ENCODE measurements around the gene POU4F1.

The POU4F1 gene

DNA sequence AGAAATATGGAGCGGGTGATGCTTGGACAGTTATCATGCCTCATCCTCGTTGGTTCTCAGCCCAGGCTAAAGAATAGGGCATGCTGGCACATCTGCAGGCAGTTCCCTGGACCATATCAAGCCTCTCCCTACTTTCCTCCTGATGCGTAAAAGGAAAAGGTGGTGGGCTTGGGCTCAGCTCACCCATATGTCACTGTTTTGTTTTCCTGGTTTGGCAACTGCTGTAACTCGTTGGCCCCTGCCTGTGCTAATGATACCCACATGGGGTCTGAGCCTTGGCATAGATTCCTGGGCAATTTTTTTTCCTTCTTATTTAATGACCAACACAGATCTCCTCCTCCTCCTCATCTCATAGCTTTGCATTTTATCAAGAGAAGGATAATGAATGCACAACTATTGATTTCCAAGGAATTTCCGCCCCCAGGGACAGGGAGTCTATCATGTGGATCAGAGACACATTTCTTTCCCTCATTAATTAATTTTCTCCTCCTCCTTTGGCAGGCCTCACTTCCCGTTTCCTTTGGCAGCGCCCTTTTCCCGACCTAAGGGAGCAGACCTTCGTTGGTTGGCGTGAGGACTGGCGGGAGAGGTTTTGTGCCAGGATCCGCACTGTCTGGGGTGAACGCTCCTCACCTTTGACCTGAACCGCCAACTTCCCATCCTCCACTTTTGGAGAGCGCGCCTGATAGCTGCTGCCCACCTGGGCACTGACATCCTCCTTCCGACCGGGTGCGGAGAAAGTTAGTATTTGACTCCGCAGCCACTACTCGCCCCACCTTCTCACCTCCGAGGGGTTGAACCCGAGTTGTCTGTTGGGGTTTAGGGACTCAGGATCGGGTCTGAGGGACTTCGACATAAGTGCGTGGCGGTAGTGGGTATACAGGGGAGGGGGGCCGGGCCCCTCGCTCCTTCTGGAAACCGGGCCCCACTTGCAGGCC lies 3.4 kb upstream of the POU4F1 start:
- no peak for DNase-seq (ENCODE audit: low spot score)

DNA sequence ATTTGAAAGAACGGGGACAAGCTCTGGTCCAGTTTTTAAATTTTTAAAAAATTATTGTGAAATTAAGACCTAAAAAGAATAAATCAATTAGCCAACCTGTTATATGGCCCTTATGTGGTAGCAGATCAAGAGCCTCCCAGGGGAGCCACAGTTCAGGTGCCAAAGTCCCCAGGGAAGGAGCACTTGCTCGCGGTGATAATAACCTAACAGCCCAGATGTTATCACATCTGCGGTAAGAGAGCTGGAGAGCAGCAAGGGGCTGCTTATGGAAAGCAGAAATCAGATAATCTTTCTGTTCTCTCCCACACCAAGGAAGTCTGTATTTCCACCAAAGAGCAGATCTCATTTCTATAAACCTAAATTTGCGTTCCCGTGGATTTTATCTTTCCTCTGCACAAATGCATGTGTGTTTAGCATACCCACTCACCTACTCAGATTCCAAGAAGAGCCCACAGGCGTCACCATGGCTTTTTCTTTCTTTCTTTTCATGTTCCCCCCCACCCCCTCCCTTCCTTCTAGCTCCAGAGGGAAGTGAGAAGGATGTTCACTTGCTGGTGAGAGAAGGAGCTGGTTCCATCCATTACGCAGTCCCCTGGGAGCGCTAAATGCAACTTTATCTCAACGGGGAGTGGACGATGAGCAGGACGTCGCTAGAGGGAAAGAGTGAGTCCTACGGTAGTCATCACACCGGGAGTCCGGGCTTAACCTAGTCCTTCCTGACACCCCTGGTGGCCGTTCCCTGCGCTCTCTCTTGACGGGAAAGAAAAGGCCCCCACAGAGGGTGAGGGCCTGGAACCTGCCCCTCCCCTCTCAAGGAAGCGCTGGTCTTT lies 1.6 kb upstream of the POU4F1 start:
- DNase-seq (ENCODE audit: low spot score): no peak

DNA sequence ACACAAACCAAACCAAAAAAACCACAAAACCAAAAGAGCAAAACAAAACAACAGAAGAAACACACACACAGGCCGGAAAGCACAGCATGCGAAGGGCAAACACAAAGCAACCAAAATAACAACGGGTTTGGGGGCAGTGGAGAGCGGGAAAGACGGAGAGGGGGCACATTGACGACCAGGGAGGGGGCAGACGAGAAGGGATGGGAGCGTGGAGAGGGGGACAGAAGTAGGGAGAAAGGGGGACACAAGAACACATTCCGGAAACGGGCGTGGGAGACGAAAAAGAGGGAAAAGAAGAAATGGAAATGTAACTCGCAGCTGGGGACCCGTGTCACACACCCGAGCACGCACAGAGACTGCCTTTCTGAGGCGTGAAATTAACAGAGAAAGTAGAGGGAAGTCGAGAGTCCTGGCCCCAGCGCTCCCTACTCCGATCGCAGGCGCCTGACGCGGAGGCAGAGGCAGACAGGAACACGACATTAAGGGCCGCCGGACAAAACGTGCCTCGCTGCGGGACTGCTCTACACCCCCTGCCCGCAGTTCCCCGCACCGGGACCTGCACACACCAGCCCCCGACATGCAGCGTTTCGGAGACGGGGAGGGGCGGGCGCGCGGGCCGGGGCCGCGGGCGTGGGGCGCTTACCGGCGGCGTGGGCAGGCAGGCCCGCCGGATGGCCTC lies 652 bp downstream of the POU4F1 start:
- DNase-seq (ENCODE audit: low spot score): no peak

DNA sequence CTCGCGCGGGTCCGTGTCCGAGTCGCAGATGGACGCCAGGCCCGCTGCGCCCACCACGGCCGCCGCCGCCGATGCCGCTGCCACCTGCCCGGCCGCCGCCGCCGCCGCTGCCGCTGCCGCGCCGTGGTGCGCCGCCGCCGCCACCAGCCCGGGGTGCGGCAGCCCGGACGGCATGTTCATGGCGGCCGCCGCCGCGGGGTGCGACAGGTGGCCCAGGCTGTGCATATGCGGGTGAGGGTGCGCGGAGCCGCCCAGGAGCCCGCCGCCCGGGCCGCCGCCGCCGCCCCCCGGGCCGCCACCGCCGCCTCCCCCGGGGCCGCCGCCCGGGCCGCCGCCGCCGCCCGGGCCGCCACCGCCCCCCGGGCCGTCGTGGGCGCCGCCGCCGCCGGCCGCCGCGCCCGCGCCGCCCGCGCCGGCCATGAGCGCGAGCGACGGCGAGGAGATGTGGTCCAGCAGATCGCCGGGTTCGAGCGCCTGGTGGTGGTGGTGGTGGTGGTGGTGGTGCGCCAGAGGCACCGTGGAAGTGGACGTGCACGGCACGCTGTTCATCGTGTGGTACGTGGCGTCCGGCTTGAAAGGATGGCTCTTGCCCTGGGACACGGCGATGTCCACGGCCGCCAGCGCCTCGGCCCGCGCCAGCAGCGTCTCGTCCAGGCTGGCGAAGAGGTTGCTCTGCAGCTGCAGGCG lies 1.3 kb downstream of the POU4F1 start:
- DNase-seq (ENCODE audit: low spot score): no peak

DNA sequence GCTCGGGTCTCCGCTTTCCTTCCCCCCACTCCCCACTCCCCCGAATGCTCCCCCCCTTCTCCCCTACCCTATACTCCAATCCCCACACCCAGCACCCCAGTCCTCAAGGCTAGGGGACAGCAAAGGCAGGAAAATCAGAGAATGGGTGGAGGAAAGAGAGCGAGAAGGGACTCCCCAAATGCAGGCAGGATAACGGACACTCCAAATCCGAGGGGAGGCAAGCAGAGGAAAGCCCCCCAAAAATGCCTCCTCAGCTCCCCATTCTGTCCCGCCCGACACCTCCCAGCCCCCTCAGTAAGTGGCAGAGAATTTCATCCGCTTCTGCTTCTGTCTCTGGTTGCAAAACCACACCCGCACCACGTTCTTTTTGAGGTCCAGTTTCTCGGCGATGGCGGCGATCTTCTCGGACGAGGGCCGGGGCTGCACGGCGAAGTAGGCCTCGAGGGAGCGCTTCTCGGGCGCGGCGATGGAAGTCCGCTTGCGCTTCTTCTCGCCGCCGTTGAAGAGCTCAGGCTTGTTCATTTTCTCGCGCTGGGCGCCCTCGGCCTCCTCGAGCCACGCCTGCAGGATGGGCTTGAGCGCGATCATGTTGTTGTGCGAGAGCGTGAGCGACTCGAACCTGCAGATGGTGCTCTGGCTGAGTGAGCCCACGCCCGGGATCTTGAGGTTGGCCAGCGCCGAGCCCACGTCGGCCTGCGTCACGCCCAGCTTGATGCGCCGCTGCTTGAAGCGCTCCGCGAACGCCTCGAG lies 2.1 kb downstream of the POU4F1 start:
- no peak for DNase-seq (ENCODE audit: low spot score)

DNA sequence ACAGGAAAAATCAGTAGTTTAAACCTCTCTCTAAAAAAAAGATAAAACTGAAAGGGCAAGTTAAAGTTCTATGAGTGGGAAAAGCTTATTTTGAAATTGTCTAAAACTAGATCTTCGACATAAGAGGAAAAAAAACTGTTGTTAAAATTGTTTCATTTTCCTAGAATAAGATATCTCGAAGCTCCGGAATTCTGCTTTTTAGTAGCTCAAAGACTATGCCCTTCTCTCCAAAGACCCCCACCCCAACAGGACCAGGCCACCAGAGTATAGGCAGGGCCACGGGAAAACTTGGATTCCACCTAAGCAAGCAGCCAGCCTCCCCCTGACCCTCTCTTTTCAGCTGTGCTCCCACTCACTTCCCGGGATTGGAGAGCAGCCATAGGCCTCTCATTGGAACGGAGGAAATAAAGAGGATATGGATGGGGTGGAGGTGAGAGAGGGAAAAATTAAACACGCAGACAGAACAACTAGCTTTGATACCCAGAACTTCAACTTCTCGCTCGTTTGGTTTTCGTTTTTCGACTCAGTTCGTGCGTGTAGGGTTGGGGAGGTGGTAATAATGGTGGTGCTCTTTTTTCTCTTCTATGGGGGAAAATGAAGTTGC lies 3.0 kb downstream of the POU4F1 start:
- DNase-seq (ENCODE audit: low spot score): no peak

DNA sequence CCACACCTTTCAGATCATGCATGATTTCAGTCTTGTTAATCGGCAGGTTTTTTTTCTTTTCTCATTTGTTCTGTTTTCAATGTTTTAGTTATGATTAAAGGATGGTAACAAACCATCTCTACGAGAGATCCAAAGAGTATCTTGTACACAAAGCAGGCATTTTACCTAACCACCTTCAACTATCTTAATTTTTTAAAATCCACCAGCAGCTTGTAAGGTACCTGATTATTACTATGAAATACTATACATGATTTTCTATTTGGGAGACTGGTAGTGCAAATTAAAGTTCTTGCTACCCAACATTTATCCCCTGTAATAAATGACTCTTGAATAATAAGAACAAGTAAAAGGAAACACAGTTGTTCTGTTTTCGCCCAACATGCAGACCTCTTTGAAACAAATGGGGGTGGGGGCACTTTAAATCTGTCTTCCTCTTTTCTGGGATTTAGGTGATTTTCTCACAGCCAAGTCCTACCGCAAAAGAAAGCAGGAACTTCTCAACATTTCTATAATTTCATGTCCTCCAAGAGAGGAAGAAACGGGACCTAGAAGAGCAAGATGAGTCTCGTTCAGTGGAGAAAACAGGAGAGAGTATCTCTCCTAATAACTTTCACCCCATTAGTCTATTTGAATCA lies 3.6 kb downstream of the POU4F1 start:
- no peak for DNase-seq (ENCODE audit: low spot score)

DNA sequence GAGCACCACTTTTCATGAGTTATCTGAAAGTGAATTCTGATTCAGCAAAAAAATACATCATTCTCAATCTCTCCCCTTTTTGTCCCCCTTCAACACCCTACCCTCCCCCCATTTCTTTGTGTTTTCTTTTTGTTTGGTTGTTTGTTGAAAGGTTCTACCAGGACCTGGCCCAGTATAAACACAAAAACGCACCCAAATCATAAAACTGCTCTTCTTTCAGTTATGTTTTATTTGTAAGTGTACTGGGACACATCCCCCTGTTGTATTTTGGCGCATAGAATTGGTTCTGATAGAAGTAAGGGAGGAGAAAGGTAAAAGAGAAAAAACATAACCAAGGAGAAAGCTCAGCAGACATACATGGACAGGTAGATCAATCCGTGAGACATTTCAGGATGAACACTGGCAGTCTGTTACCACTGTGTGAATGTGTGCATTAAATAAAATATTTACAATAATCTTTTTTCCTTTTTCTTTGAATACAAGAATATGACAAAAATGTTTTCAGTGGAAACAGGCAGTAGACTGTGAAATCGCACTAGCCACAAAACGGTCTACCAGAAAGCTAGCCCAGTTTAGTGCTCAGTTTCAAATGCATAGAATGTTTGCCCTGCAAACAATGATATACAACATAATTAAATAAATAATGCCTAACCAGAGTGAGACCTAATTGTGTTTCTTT lies 4.2 kb downstream of the POU4F1 start:
- DNase-seq (ENCODE audit: low spot score): no peak

DNA sequence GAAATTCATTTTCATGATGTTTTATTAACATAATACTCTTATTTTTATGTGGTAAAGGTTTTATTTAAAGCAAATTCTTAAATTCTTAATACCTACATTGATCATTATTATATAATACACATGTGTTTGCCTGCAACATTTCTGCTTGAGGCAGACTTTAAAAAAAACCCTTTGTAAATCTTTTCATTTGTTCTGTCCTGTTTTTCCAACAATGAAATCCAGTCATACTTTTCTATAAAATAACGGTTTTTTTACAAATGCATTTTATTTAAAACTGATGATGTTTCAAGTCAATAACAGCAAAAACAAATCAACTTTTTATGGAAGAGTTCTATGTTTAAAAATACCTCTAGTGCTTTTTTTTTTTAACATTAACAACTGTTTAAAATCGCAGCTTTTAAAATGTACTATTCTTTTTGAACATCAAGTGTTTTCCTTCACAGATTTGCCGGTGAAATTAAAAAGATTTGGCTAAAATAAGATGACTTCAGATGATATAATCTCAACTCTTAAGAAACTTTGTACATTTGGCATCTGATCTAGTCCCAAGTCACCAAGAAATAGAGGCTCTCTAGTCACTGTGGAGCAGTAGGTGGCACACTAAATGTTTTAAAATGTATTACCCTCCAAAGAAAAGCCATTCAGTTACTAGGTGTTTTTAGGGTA lies 5.1 kb downstream of the POU4F1 start:
- no peak for DNase-seq (ENCODE audit: low spot score)

DNA sequence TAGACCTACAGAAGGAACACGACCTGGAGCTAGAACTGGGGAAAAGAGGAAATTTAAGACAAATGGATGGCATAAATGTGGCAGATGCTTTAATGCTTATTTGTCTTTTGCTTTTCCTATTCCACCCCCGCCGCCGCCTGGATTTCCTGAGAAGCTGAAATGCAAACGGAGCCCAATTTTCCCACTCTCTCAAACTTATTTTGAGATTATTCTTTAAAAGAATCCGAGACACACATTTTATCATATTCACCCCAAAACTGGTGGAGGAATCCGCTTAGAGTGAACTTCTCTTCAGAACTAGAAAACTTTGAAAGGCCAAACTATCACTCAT lies 5.8 kb downstream of the POU4F1 start:
- no peak for DNase-seq (ENCODE audit: low spot score)

DNA sequence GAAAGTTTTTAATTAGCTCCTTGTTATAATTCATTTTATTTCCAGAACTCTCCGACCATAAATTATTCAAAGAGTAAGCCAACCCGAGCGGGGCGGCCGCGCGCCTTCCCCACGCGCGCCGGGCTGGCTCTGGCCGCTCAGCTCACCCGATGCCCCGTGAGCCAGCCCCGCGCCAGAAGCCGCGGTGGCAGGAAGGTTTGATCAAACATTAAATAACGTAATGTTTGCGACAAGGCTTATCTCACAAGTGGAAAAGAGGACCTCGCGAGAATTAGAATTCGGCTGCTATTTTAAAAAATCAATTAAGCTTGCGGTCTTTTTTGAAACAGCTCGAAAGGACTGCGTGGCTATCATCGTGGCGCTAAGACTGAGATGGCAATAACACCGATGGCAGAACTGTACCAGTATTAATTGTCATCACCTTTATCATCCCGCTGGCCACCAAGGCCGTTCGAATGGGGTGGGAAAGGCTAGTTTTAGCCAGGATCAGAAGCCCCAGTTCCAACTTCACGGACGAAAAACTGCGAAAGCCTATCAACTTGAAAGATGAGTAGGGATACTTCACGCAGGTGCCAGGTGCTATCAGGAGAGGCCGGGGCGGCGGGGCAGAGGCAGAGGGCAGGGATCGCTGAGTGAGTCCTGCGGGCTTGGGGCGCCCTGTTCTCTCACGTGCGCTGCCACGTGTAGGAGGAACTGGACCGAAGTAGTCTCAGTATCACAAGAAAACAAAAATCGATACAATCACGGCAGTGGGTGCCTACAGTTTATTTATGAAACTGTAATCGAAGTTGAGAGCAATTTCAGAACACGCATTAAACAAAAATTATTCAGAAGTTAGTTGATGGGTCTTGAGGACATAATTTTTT lies 6.4 kb downstream of the POU4F1 start:
- no peak for DNase-seq (ENCODE audit: low spot score)

DNA sequence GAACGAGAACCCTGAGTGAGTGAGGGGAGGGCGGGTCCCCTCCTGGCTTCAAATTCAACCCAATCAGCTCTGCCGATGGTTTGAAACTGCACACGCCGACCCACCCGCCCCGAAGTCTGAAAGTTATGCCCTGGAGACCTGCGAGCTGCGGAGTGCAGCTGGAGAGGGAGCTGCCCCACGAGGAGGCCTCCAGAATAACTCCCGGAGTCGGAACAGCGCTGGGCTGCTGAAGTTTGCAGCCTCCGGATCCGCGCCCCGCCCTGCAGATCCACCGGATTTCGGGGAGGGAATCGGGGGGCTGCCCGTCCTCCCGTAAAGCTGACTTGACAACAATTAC lies 7.0 kb downstream of the POU4F1 start:
- no peak for DNase-seq (ENCODE audit: low spot score)

DNA sequence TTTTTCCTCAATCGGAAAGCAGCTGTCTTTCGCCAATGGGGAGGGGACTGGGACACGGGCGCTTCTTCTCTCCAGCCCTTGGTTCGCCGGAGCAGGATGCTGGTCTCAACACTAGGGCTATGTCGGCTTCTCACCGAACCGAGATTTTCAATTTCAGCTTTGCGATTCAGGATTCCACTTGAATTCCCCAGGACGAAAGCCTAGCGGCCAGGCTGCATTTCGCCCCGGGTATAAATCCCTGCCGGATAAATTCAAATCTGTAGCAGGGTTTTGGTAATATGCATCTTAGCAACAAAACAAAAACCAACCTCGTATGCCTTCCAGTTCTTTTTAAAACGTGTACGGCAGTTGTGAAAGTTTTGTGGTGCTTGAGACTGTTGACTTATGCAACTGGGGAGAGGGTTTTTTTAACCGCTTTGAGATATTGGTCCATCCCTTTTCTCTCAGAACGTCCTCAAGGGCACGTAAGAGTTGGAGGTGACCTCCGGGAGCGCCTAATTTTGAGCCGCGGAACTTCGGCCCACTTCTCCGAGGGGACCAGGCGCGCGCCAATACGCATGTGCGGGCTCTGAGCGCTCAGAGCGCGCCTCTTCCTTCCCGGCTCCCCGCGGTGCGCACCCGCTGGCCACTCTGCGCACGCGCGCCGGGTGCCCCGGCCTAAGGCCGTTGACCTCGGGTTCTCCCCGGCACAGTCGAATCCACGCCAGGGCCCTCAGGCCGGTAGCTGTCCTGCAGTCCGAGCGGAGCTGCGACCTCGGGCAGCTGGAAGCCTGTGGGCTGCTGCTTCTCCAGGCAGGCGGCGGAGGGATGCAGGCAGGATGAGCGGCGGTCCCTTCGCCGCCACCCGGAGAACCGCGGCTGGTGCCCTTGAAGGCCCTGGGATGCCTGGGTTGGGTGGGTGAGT lies 7.6 kb downstream of the POU4F1 start:
- DNase-seq (ENCODE audit: low spot score): no peak

DNA sequence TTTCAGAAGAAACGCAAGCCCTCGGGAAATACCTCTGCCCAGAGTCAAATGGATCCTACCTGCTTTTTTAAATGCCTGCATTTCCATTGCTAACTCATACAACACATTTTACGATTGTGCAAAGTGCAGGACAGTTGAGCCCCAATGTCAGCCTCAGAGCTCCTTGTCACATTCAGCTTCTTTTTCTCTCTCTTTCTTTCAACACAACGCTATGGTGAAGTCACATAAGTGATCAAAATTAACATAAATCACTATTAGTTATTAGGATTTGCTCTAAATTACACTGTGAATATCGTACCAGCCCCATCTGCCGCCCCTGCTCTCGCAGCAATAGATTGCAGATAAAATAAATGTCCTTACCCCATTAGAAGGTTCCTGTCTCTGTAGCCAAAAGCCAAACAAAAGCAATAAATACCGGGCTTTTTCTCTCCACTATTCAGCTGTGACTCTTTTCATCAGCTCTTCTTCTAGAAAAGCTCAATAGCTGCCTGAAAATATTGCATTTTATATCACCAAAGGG lies 8.8 kb downstream of the POU4F1 start:
- DNase-seq (ENCODE audit: low spot score): no peak

DNA sequence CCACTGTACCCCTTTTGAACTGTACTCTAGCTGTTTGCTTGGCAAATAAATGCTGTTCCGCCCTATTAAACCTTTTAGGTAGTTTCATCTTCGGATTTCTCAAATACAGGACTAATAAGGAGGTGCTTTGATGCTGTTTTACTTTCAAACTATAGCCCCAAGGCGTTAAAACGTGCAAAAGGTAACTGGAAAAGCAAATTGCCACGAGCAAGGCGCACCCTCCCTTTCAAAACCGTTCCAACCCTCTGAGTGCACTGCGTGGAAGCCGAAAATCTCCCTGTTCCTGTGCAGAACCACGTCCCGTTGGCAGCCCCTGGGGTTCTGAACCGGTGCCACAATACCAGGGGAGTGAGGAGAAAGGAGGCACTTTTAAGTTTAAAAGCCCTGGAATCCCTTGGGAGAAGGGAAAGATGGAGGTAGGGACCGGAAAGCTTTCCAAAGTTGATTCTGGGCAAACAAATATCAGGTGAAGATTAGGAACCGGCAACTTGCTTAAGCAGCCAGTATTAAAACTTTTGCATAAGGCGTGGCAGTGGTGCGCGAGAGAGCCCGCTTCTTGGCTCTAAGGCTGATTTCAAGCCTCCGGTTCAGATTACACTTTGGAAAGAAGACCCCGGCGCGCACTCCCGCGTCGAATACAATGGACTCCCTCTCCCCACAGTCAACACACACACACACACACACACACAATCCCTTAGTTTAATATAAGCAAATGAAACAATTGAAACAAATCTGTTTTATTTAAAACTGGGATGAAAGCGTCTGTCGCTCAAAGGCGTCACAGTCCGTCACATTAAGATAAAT lies 9.5 kb downstream of the POU4F1 start:
- no peak for DNase-seq (ENCODE audit: low spot score)

DNA sequence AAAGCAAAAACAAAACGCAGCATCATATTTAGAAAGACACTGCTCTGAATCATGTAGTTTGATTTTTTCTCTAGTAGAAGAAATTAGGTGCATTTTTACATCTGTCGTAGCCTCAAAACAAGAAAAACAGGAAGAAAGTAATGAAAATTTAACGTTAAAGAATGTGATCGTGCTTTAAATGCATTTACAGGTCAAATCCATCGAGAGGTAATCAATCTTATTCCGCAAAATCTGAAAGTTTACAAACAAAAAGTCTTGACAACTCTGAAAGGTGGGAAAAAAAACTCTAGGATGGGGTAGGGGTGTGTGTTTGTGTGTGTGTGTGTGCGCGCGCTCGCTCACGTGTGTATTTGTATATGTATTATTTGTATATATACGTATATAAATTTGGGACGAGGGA lies 10.2 kb downstream of the POU4F1 start:
- no peak for DNase-seq (ENCODE audit: low spot score)

Measured in CD4-positive, alpha-beta T cell treated with Interleukin-2 at 100 ng/mL for 4 hours (primary cell).